Uterus (tissue), 4 donors: Measurements from ENCODE around the gene ZNF563. TPM values are rescaled to one million over a fixed set of nuclear protein-coding genes. Genes with fewer than 3 reads are reported as not detected.
A peak's percentile ranks its signal among the peaks of the same experiment; 100 is the strongest.

ENCODE experiments used
- DNase-seq, 2 donors: peaks; one replicate each; pipeline ENCODE4 v3.0.0-alpha.2; 2019 to 2020
- H3K27ac ChIP-seq, 2 donors: fragments of 200-600 bp; sonication (generic); 1 replicate in 1 of 2; 2 replicates in 1 of 2; pipeline ENCODE4 v1.5.1; 2016 to 2018
- H3K27me3 ChIP-seq, 2 donors: fragments of 200-600 bp; sonication (generic); one replicate each; pipeline ENCODE4 v1.5.1; 2018 to 2019; ENCODE audit warnings: control low read depth in 1 of 2
- H3K36me3 ChIP-seq, 2 donors: fragments of 200-600 bp; sonication (generic); one replicate each; pipeline ENCODE4 v1.5.1; 2019; ENCODE audit warnings: control low read depth in 1 of 2
- H3K4me1 ChIP-seq, 2 donors: fragments of 200-600 bp; sonication (generic); one replicate each; pipeline ENCODE4 v1.5.1; 2018 to 2019; ENCODE audit warnings: control low read depth in 1 of 2
- H3K4me3 ChIP-seq, 2 donors: fragments of 200-600 bp; sonication (generic); 1 replicate in 1 of 2; 2 replicates in 1 of 2; pipeline ENCODE4 v1.5.1; 2018 to 2019; ENCODE audit warnings: mild to moderate bottlenecking in 1 of 2
- H3K9me3 ChIP-seq, 2 donors: fragments of 200-600 bp; sonication (generic); one replicate each; pipeline ENCODE4 v1.5.1; 2019; ENCODE audit warnings: control low read depth in 1 of 2
- POLR2A ChIP-seq, 2 donors: fragments of 450-650 bp; IDR thresholded peaks; one replicate each; pipeline ENCODE4 v1.6.1; 2016; ENCODE audit warnings: antibody characterized with exemption in 2 of 2, mild to moderate bottlenecking in 1 of 2, moderate library complexity in 1 of 2
- intact Hi-C: fragments of 100-400 bp; cut with DNase I; formaldehyde crosslinking; loops from one replicate; pipeline ENCODE4 v1.15.1; 2023; ENCODE audit warnings: low total_unique reads
- total RNA-seq, 4 donors: library from RNA; depleted of rRNA in 3 of 4; stranded (reverse); fragments of >200 nt in 3 of 4; gene quantifications; one replicate each; pipeline versions ENCODE4 v1.1.0 to v1.2.4, GENCODE V29; 2014 to 2023
- TF ChIP-seq, protein P1 (sequence below), 4 experiments: fragments of 200-600 bp in 2 of 4; fragments of 450-650 bp in 2 of 4; sonication (generic) in 2 of 4; IDR thresholded peaks; one replicate each; pipeline ENCODE4 v1.5.1; 2016 to 2019; ENCODE audit warnings: antibody characterized with exemption in 4 of 4, mild to moderate bottlenecking in 2 of 4, moderate library complexity in 1 of 4
- donor health status: DM: yes; HTN: yes; CAD: no.

The ZNF563 gene
- 1 to 10 TPM; 6.4 to 9.7 (median 7.9) TPM for total RNA-seq

DNA sequence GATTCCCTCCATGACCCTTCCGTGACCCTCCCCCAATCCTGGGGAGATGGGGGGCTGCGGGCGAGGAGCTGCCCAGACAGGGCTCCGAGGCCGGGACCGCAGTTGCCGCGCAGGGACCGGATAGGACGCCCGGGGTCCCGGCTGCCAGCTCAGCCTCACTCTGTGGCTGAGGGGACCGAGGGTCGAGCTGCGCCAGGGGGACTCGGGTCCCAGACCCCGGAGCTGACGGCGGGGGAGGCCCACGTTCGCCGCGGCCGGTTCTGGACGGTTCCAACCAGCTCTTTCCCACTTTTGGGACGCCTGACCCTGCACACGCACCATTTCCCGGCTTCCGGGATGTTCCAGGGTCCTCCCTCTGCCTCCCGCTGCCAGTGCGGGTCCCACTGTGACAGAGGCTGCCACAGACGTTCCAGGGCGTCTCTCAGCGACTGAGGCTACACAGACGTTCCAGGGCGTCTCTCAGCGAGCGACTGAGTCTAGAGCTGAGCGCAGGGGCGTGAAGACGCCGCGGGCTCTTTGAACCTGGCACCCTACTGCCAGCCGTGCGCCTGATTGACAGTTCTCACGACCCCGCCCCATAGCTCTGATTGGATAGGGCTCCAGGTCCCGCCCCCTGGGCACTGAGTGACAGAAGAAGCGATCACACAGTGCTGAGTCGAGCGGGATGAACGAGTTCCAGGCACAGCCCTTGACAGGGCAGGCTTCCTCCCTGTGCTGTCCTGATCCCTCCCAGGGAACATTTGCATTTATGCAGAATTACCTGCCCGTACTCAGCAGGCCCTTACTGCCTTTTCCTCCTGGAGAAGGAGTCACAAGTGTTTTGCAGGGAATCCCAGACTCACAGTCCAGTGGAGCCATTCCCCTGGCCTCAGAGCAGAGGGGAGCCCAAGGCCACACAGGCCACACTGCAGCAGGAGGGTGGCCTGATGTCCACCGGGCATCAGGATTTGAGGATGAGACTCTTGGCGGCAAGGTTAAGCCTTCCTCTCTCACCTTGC is at the start of gene ZNF563:
Gene ZNF563 (minus strand): TSS at position 472 of the 998 bp plus-strand sequence. CDS start 151 bp downstream, at position 321.
- peak within 1 kb of the TSS; percentile 48 to 79 for H3K4me3 ChIP-seq
- H3K27ac ChIP-seq = peak within 1 kb of the TSS; percentile 85 to 91
- no peaks in the 10 kb centered on the region for H3K36me3 ChIP-seq
- intact Hi-C loops = no loop called here
- H3K9me3 ChIP-seq = no peaks in the 10 kb centered on the region
- H3K27me3 ChIP-seq = no peaks in the 10 kb centered on the region
- TF ChIP-seq POLR2A (IDR thresholded peaks at IDR 0.05) = peak; percentile 80 to 89
- TF ChIP-seq, protein P1, sequence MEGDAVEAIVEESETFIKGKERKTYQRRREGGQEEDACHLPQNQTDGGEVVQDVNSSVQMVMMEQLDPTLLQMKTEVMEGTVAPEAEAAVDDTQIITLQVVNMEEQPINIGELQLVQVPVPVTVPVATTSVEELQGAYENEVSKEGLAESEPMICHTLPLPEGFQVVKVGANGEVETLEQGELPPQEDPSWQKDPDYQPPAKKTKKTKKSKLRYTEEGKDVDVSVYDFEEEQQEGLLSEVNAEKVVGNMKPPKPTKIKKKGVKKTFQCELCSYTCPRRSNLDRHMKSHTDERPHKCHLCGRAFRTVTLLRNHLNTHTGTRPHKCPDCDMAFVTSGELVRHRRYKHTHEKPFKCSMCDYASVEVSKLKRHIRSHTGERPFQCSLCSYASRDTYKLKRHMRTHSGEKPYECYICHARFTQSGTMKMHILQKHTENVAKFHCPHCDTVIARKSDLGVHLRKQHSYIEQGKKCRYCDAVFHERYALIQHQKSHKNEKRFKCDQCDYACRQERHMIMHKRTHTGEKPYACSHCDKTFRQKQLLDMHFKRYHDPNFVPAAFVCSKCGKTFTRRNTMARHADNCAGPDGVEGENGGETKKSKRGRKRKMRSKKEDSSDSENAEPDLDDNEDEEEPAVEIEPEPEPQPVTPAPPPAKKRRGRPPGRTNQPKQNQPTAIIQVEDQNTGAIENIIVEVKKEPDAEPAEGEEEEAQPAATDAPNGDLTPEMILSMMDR (IDR thresholded peaks at IDR 0.05) = no peak
- peaks cover 0 to 5% of the 10 kb centered on the region in 2 donors for H3K4me1 ChIP-seq
- peak; percentile 97 to 98 for DNase-seq

DNA sequence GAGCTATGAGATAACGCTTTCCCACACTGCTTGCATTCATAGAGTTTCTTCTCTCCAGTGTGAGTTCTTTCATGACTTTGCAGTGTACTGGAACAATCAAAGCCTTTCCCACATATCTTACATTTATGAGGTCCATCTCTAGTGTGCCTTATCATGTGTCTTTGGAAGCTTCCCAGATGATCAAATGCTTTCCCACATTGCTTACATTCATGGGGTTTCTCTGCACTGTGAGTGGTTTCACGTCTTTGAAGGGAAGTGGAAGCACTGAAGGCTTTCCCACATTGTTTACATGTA is 47.0 kb upstream of the ZNF563 start:
- Histone ChIP-seq H3K36me3 (no peaks in the 10 kb centered on the region), H3K9me3 (peaks cover 0 to 12% of the 10 kb centered on the region in 2 donors), H3K27ac (no peak overlapping the region), H3K4me3 (no peak overlapping the region), H3K4me1 (no peaks in the 10 kb centered on the region), H3K27me3 (no peaks in the 10 kb centered on the region)
- intact Hi-C loops = no loop called here
- DNase-seq = no peak
- TF ChIP-seq, protein P1 (IDR thresholded peaks at IDR 0.05) = no peak
- no peak for TF ChIP-seq POLR2A (IDR thresholded peaks at IDR 0.05)

DNA sequence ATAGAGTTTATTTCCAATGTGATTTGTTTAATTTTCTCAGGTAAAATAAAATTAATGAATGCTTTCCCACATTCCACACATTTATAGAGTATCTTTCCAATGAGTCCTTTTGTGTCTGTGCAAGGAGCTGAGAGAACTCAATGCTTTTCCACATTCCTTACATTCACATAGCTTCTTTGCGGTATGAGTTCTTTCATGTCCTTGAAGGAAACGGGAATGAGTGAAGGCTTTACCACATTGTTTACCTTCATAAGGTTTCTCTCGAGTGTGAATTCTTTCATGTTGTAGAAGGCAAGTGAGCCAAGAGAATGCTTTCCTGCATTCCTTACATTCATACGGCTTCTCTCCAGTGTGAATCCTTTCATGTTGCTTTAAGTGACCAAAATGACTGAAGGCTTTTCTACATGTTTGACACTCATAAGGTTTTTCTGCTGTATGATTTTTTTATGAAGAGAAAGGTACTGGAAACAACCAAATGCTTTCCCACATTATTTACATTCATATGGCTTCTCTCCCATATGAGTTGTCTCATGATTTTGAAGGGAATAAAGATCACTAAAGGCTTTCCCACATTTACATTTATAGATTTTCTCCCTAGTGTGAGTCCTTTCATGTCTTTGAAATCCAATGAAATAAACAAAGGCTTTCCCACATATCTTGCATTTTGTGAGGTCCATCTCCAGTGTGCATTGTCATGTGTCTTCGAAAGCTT is 46.5 kb upstream of the ZNF563 start:
- H3K4me1 ChIP-seq = no peaks in the 10 kb centered on the region
- intact Hi-C loops = no loop called here
- DNase-seq = no peak
- H3K27ac ChIP-seq = no peak overlapping the region
- H3K36me3 ChIP-seq = no peaks in the 10 kb centered on the region
- no peaks in the 10 kb centered on the region for H3K27me3 ChIP-seq
- peaks cover 0 to 12% of the 10 kb centered on the region in 2 donors for H3K9me3 ChIP-seq
- TF ChIP-seq POLR2A (IDR thresholded peaks at IDR 0.05) = no peak
- TF ChIP-seq, protein P1 (IDR thresholded peaks at IDR 0.05) = no peak
- no peak overlapping the region for H3K4me3 ChIP-seq

DNA sequence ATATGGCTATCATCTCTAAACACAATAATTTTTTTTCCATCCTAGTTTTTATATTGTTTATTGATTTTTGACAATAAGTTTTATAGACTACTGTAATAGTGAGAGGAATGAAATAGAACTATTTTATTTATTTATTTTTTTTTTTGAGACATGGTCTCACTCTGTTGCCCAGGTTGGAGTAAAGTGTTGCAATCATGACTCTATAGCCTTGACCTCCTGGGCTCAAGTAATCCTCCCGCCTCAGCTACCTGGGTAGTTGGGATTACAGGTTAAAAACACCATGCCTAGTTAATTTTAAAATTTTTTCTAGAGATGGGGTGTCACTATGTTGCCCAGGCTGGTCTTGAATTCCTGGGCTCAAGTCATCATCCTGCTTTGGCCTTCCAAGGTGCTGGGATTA is 40.6 kb upstream of the ZNF563 start:
- Histone ChIP-seq H3K4me3 (no peak overlapping the region), H3K27ac (no peak overlapping the region)
- intact Hi-C loops = no loop called here

More for the DNA sequence above, 40.6 kb upstream of the ZNF563 start:
- TF ChIP-seq, protein P1 (IDR thresholded peaks at IDR 0.05) = no peak
- no peak for TF ChIP-seq POLR2A (IDR thresholded peaks at IDR 0.05)
- H3K9me3 ChIP-seq = no peaks in the 10 kb centered on the region
- H3K27me3 ChIP-seq = no peaks in the 10 kb centered on the region
- no peak for DNase-seq
- H3K4me1 ChIP-seq = no peaks in the 10 kb centered on the region
- H3K36me3 ChIP-seq = no peaks in the 10 kb centered on the region
